Left colon (tissue), 2 donors: ENCODE data around the gene NPIPB9. TPM values are rescaled to one million over a fixed set of nuclear protein-coding genes. Genes with fewer than 3 reads are reported as not detected.
"Not testable (repeated sequence)": the region's sequence is repeated elsewhere in the genome, so short reads cannot be mapped to it uniquely, and the experiment has no call there.

ENCODE experiments used
- ATAC-seq: fragments of 200-7000 bp; cut with Tn5 transposase; one replicate; pipeline ENCODE4 v1.9.1; 2020; ENCODE audit warnings: mild to moderate bottlenecking, moderate library complexity
- DNase-seq, 2 donors: peaks; one replicate each; pipeline ENCODE4 v3.0.0-alpha.2; 2020
- intact Hi-C, 2 donors: fragments of 100-400 bp; cut with DNase I in 1 of 2; cut with micrococcal nuclease in 1 of 2; formaldehyde crosslinking; loops; one replicate each; pipeline versions ENCODE4 v1.11.2 to v1.14.0; 2022; cut with DNase I, micrococcal nuclease
- microRNA-seq, 2 donors: library from miRNA; unstranded; fragments of <30 nt; microRNA quantifications; one replicate each; pipeline versions ENCODE4 v1.1.0 to v1.2.0, GENCODE V29; 2020
- total RNA-seq, 2 donors: library from RNA; stranded (reverse); fragmentation: NEBNext Ultra II Directional; extraction: Animal tissue kit (Norgen Biotek cat#: 25700); gene quantifications; one replicate each; pipeline ENCODE4 v1.2.1, GENCODE V29; 2021
- donor health status: DM: no; HTN: no; CAD: no.
- donor health status: DM: yes; HTN: yes; CAD: no.

NPIPB9 gene
- total RNA-seq, 2 donors from 2014 or later: 3.0 to 4.0 TPM

GRCh38 chr16:28820016-28820415 lies 68.4 kb downstream of the NPIPB9 start:
- DNase-seq: peak; percentile 54 to 59
- intact Hi-C loops: no loop called here
- ATAC-seq: no peak

GRCh38 chr16:28820546-28820945 lies 69.0 kb downstream of the NPIPB9 start:
- ATAC-seq, intact Hi-C loops, DNase-seq: not testable (repeated sequence)

- no peak for ATAC-seq
- DNase-seq: no peak
- intact Hi-C loops: no loop called here
These were observed 70.4 kb downstream of the NPIPB9 start for GRCh38 chr16:28821874-28822519.

Small RNA genes lying within 50 kb of the gene (microRNA-seq; reads per million reads assigned to microRNA genes)
- gene MIR6862-2: 0 reads per million in 2 donors

Other genes with a start within 250 kb of the NPIPB9 start
- gene IL27, start 245.0 kb upstream of the NPIPB9 start, total RNA-seq: not detected
- 100 to 1,000 TPM in 1 of 2 donors, 10 to 100 TPM in 1; 52.2 to 106 TPM for gene NUPR1, start 212.8 kb upstream of the NPIPB9 start, total RNA-seq
- 10 to 100 TPM; 21.7 to 26.4 TPM for gene SGF29, start 197.9 kb upstream of the NPIPB9 start, total RNA-seq
- gene SULT1A2, start 154.7 kb upstream of the NPIPB9 start, total RNA-seq: 10 to 100 TPM; 26.9 to 30.6 TPM
- gene SULT1A1, start 141.7 kb upstream of the NPIPB9 start, total RNA-seq: 100 to 1,000 TPM; 115 to 135 TPM
- 1 to 10 TPM; 1.6 to 5.7 TPM for gene NPIPB8, start 113.7 kb upstream of the NPIPB9 start, total RNA-seq
- 100 to 1,000 TPM; 550 to 645 TPM for gene EIF3C, start 40.3 kb upstream of the NPIPB9 start, total RNA-seq
- gene ATXN2L, start 71.2 kb downstream of the NPIPB9 start, total RNA-seq: 10 to 100 TPM; 86.6 to 98.5 TPM
- gene TUFM, start 94.6 kb downstream of the NPIPB9 start, total RNA-seq: 100 to 1,000 TPM; 221 to 301 TPM
- 10 to 100 TPM; 84.3 to 90.0 TPM for gene SH2B1, start 112.1 kb downstream of the NPIPB9 start, total RNA-seq
- 1 to 10 TPM in 1 of 2 donors, under 1 TPM in 1; 0.47 to 1.3 TPM for gene ATP2A1, start 126.7 kb downstream of the NPIPB9 start, total RNA-seq
- 10 to 100 TPM; 39.6 to 41.4 TPM for gene RABEP2, start 173.5 kb downstream of the NPIPB9 start, total RNA-seq
- 1 to 10 TPM in 1 of 2 donors, under 1 TPM in 1; 0.64 to 1.2 TPM for gene CD19, start 180.2 kb downstream of the NPIPB9 start, total RNA-seq
- gene NFATC2IP, start 199.2 kb downstream of the NPIPB9 start, total RNA-seq: 10 to 100 TPM; 42.9 to 52.0 TPM
- gene SPNS1, start 223.0 kb downstream of the NPIPB9 start, total RNA-seq: 10 to 100 TPM; 31.1 to 32.0 TPM
- gene LAT, start 233.3 kb downstream of the NPIPB9 start, total RNA-seq: 1 to 10 TPM; 6.9 to 7.2 TPM